Activated naive CD8-positive, alpha-beta T cell (primary cell): ENCODE data around the gene FRMD3.

Source experiments
- H3K27ac Mint-ChIP-seq: one replicate; pipeline ENCODE4 v1.8.0; 2021; ENCODE audit warnings: mixed read lengths
- H3K27me3 Mint-ChIP-seq: one replicate; pipeline ENCODE4 v1.8.0; 2021; ENCODE audit warnings: mixed read lengths
- H3K36me3 Mint-ChIP-seq: one replicate; pipeline ENCODE4 v1.8.0; 2021; ENCODE audit warnings: mixed read lengths
- H3K4me1 Mint-ChIP-seq: one replicate; pipeline ENCODE4 v1.8.0; 2021; ENCODE audit warnings: low read depth, mixed read lengths
- H3K4me3 Mint-ChIP-seq: one replicate; pipeline ENCODE4 v1.8.0; 2021; ENCODE audit warnings: mild to moderate bottlenecking, mixed read lengths
- H3K9me3 Mint-ChIP-seq: one replicate; pipeline ENCODE4 v1.8.0; 2021; ENCODE audit warnings: low read depth, mixed read lengths

FRMD3 gene

GRCh38 chr9:83472764-83473163, 65.4 kb downstream of the FRMD3 start:
- Mint-ChIP-seq H3K27ac (peak overlapping the region; percentile 73), H3K4me3 (peak overlapping the region; percentile 65), H3K27me3 (peaks cover 2% of the 10 kb centered on the region), H3K36me3 (peaks cover 12% of the 10 kb centered on the region), H3K9me3 (peaks cover 5% of the 10 kb centered on the region), H3K4me1 (peaks cover 16% of the 10 kb centered on the region)

DNA sequence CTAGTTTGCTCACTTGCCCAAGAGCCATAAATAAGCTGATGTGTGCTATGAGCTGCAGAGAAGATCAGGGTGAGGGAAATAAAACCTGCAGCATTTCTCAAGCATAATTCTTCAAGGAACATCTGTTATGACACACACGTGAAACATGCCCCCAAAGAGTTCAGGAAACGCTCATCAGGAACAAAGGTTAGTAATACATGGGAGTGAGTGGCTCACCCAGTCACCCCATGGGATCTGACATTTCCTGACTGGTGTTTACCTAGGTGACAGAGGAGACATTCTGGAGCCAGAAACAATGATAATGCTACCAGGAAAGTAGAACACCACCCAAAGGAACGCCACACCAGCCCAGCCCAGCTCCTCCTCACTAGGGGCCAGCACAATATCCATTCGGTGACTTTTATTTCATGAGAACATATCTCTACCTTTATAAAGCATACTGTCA, 66.0 kb downstream of the FRMD3 start:
- H3K27ac Mint-ChIP-seq: no peak overlapping the region
- peaks cover 10% of the 10 kb centered on the region for H3K36me3 Mint-ChIP-seq
- peaks cover 3% of the 10 kb centered on the region for H3K9me3 Mint-ChIP-seq
- peaks cover 16% of the 10 kb centered on the region for H3K4me1 Mint-ChIP-seq
- H3K4me3 Mint-ChIP-seq: no peak overlapping the region
- H3K27me3 Mint-ChIP-seq: peaks cover 2% of the 10 kb centered on the region

- peaks cover 7% of the 10 kb centered on the region for H3K36me3 Mint-ChIP-seq
- no peak overlapping the region for H3K27ac Mint-ChIP-seq
- peaks cover 3% of the 10 kb centered on the region for H3K9me3 Mint-ChIP-seq
- peaks cover 2% of the 10 kb centered on the region for H3K27me3 Mint-ChIP-seq
- peaks cover 16% of the 10 kb centered on the region for H3K4me1 Mint-ChIP-seq
- H3K4me3 Mint-ChIP-seq: no peak overlapping the region
Observed at GRCh38 chr9:83471241-83471640, 67.0 kb downstream of the FRMD3 start.

DNA sequence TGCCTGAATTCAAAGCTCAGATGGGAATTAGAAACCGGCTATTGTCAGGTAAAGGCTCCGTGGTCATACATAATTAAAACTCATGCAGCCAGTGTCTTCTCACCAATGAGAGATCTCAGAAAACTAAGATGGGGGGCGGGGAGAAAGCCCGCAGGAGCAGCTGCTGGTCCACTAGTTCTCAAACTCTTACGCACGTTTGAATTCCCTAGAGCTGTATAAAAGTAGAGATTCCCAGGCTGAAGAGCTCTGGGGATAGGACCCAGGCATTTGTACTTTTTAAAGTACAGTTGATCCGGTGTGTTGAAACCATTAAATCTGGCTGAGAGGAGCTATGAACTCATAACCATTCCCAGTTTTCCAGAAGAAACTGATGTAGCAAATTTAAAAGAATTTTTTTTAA, 68.5 kb downstream of the FRMD3 start:
- H3K4me3 Mint-ChIP-seq: no peak overlapping the region
- peaks cover 2% of the 10 kb centered on the region for H3K27me3 Mint-ChIP-seq
- peaks cover 5% of the 10 kb centered on the region for H3K36me3 Mint-ChIP-seq
- H3K27ac Mint-ChIP-seq: no peak overlapping the region
- peaks cover 16% of the 10 kb centered on the region for H3K4me1 Mint-ChIP-seq
- peaks cover 3% of the 10 kb centered on the region for H3K9me3 Mint-ChIP-seq

- H3K27me3 Mint-ChIP-seq: peaks cover 2% of the 10 kb centered on the region
- peaks cover 3% of the 10 kb centered on the region for H3K9me3 Mint-ChIP-seq
- peaks cover 5% of the 10 kb centered on the region for H3K36me3 Mint-ChIP-seq
- no peak overlapping the region for H3K4me3 Mint-ChIP-seq
- H3K27ac Mint-ChIP-seq: no peak overlapping the region
- H3K4me1 Mint-ChIP-seq: peaks cover 11% of the 10 kb centered on the region
Observed at GRCh38 chr9:83468821-83469220, 69.4 kb downstream of the FRMD3 start.

- Mint-ChIP-seq H3K27ac (no peak overlapping the region), H3K4me1 (no peaks in the 10 kb centered on the region), H3K9me3 (no peaks in the 10 kb centered on the region), H3K27me3 (peaks cover 2% of the 10 kb centered on the region), H3K36me3 (peaks cover 9% of the 10 kb centered on the region), H3K4me3 (no peak overlapping the region)
Observed at GRCh38 chr9:83466877-83467276, 71.3 kb downstream of the FRMD3 start.

DNA sequence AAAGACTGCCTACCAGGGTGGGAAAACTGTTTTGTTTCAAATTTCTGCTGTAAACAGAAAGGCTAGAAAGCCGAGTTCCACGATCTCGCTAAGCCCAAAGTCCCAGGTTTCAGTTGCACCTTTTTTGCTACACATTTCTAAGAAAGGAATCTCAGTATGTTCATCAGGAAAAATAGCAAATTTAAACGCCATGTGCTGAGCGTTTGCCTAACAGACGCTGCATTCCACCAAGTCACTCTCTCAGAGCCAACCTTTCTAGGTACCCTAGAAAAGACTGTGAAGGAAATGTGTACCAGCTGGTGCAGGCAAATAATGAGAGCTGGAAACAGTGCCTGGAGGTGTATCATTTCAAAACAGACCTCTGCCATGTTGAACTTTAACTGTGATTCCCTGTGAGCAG, 71.8 kb downstream of the FRMD3 start:
- H3K27me3 Mint-ChIP-seq: peaks cover 2% of the 10 kb centered on the region
- H3K27ac Mint-ChIP-seq: no peak overlapping the region
- no peak overlapping the region for H3K4me3 Mint-ChIP-seq
- no peaks in the 10 kb centered on the region for H3K9me3 Mint-ChIP-seq
- H3K36me3 Mint-ChIP-seq: peaks cover 9% of the 10 kb centered on the region
- H3K4me1 Mint-ChIP-seq: no peaks in the 10 kb centered on the region

DNA sequence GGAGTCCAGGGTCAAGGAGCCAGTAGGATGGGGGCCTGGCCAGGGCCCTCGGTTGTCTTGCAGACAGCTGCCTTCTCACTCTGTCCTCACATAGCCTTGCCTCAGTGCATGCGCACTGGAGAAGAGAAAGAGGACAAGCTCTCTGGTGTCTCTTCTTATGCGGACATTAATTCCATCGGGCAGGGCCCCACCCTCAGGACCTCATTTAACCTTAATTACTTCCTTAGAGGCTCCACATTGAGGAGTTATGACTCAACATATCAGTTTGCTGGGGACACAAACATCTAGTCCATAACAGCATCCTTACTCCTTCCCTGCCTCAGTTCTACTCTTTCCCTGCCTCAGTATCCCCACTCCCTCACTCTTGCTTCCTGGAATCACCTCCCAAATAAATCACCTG, 78.4 kb downstream of the FRMD3 start:
- H3K4me3 Mint-ChIP-seq: no peak overlapping the region
- H3K27ac Mint-ChIP-seq: no peak overlapping the region
- H3K4me1 Mint-ChIP-seq: no peaks in the 10 kb centered on the region
- H3K36me3 Mint-ChIP-seq: peaks cover 15% of the 10 kb centered on the region
- no peaks in the 10 kb centered on the region for H3K9me3 Mint-ChIP-seq
- no peaks in the 10 kb centered on the region for H3K27me3 Mint-ChIP-seq

- Mint-ChIP-seq H3K36me3 (peaks cover 15% of the 10 kb centered on the region), H3K9me3 (no peaks in the 10 kb centered on the region), H3K4me3 (no peak overlapping the region), H3K4me1 (no peaks in the 10 kb centered on the region), H3K27ac (no peak overlapping the region), H3K27me3 (no peaks in the 10 kb centered on the region)
Observed at GRCh38 chr9:83458530-83458929, 79.7 kb downstream of the FRMD3 start.

DNA sequence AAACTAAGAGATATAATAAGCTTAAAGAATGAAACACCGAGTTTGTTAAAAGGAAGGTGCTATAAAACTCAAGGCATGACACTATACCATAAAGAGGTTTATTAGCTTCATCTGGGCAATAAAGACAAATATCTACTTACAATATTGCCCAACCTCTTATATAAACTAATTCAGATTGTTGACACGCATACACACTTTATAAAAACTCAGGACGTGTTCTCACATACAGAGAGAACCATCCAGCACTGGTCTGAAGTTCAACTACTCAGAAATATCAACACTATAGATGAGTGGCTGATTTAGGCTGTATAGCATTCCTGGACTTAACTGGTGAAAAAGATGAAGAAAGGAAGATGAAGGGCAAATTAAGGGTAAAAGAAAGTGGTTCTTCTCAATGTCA, 81.2 kb downstream of the FRMD3 start:
- Mint-ChIP-seq H3K4me1 (no peaks in the 10 kb centered on the region), H3K27ac (no peak overlapping the region), H3K4me3 (no peak overlapping the region), H3K27me3 (no peaks in the 10 kb centered on the region), H3K9me3 (no peaks in the 10 kb centered on the region), H3K36me3 (peaks cover 7% of the 10 kb centered on the region)

- Mint-ChIP-seq H3K27me3 (no peaks in the 10 kb centered on the region), H3K27ac (no peak overlapping the region), H3K36me3 (peaks cover 6% of the 10 kb centered on the region), H3K4me1 (no peaks in the 10 kb centered on the region), H3K4me3 (no peak overlapping the region), H3K9me3 (no peaks in the 10 kb centered on the region)
Observed at GRCh38 chr9:83456226-83456625, 82.0 kb downstream of the FRMD3 start.

GRCh38 chr9:83454076-83454475, 84.1 kb downstream of the FRMD3 start:
- Mint-ChIP-seq H3K9me3 (no peaks in the 10 kb centered on the region), H3K27me3 (no peaks in the 10 kb centered on the region), H3K4me3 (no peak overlapping the region), H3K27ac (no peak overlapping the region), H3K36me3 (peaks cover 2% of the 10 kb centered on the region), H3K4me1 (no peaks in the 10 kb centered on the region)

- Mint-ChIP-seq H3K9me3 (no peaks in the 10 kb centered on the region), H3K27ac (no peak overlapping the region), H3K4me3 (no peak overlapping the region)
Observed at GRCh38 chr9:83451308-83451707, 86.9 kb downstream of the FRMD3 start.

DNA sequence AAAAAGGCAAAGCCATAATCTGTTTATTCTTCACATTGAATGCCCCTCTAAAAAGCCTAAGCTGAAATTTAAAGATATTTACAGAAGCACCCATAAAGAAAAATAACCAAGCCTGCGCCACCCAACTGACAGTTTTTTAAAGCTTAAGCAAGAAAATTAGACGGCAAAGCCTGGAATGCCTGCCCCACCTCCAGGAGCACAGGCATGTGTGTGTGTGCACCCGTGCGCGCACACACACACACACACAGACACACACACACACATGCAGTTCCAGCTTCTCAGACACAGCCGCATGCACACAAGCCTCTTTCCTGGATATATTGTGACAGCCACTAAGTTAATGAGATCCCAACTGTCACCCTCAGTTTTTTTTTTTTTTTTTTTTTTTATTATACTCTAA, 88.2 kb downstream of the FRMD3 start:
- Mint-ChIP-seq H3K4me3 (no peak overlapping the region), H3K9me3 (no peaks in the 10 kb centered on the region), H3K27ac (no peak overlapping the region), H3K4me1 (no peaks in the 10 kb centered on the region), H3K36me3 (no peaks in the 10 kb centered on the region), H3K27me3 (no peaks in the 10 kb centered on the region)

More at GRCh38 chr9:83451308-83451707, 86.9 kb downstream of the FRMD3 start:
- Mint-ChIP-seq H3K4me1 (no peaks in the 10 kb centered on the region), H3K27me3 (no peaks in the 10 kb centered on the region), H3K36me3 (no peaks in the 10 kb centered on the region)

DNA sequence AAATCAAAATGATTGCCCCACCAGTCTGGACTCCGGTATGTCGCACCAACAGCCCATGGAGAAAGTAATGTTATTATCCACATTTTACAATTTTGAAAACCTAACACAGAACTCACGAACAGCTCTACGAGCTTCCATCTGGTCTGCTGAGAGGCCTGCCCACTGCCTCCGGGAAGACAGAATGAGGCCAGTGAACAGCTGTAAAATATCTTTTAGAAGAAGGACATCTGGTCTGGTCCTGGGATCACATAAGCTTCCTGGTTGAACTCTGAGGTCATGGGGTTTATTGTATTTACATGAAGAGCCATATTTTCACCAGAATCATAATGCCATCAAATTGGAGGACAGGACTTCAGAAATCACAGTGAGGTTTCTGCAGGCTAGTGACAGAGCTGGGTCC, 89.0 kb downstream of the FRMD3 start:
- H3K9me3 Mint-ChIP-seq: no peaks in the 10 kb centered on the region

DNA sequence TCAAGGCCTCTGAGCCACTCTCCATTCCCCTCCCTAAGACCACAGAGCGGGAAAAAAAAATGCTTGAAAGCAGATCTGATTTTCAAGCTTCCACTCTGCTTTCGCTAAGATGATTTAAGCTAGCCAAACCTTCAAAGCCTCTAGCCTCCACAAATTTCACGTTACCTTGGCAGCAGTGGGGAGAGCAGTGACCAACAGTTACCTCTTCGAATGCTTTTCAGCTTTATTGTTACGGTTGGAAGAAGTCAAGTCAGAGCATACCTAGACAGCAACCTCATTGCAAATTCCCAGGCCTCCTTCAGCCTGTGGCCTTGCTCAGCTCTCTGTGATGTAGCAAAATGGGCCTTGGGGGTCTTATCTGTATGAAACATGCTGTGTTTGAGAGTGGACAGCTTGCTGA, 89.6 kb downstream of the FRMD3 start:
- H3K36me3 Mint-ChIP-seq: no peaks in the 10 kb centered on the region
- no peak overlapping the region for H3K4me3 Mint-ChIP-seq
- H3K9me3 Mint-ChIP-seq: no peaks in the 10 kb centered on the region
- no peaks in the 10 kb centered on the region for H3K4me1 Mint-ChIP-seq
- H3K27ac Mint-ChIP-seq: no peak overlapping the region
- H3K27me3 Mint-ChIP-seq: no peaks in the 10 kb centered on the region

More for the DNA sequence above, 89.0 kb downstream of the FRMD3 start:
- Mint-ChIP-seq H3K27ac (no peak overlapping the region), H3K36me3 (no peaks in the 10 kb centered on the region), H3K4me3 (no peak overlapping the region), H3K27me3 (no peaks in the 10 kb centered on the region), H3K4me1 (no peaks in the 10 kb centered on the region)
